GM10248 (cell line): ENCODE data around the gene FGF9.

Experiments used
- CTCF ChIA-PET: fragments of 300-600 bp; sonication (Branson Sonifier 250); formaldehyde crosslinking; extraction: SDS; loops from one replicate; lab custom pipeline; 2021; ENCODE audit warnings: antibody characterized with exemption; lab: Yijun Ruan, JAX
- POLR2A ChIA-PET: fragments of 350-650 bp; sonication (Branson Sonifier 250); formaldehyde crosslinking; extraction: SDS; loops from one replicate; lab custom pipeline; 2020; ENCODE audit warnings: antibody characterized with exemption; lab: Yijun Ruan, JAX
- DNase-seq: peaks from one replicate; pipeline ENCODE4 v3.0.0; 2012; ENCODE audit errors: extremely low spot score
- CTCF ChIP-seq: IDR thresholded peaks from 2 replicates; pipeline ENCODE4 v1.5.1; 2012; ENCODE audit warnings: mild to moderate bottlenecking, low read depth; ENCODE audit errors: extremely low read depth, missing control alignments, control extremely low read depth

FGF9 gene

DNA sequence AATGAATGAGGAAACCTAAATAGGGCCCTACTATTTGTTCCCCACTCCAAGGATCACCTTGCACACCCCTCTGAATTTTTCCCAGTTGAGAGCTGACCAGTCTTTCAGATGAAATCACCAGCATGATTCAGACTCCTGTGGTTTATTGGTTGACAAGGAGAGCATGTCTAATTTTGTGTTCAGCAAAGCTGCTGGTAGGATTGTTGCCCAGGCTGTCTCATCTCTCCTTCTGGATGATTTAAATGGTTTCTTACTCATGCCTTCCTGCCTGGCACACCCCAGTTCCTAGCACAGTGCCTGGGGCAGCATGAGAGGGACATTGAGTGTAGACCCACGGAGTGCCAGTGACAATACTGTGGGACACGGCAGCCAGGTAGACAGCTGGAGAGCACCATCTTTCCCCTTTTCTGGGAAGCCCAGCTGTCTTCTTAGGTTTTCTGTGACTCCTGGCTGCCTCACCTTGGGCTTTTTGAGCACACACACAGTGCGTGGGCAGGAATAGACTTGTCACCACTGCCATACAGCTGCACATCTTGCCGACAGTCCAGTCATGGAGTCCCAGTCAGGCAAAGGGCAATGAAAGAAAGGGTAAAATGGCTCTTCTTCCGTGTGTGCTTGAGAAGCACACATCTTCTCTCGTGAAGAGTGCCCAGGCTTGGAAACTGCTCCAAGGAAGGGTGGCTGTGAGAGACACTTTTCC lies 12.3 kb downstream of the FGF9 start:
- no peak for DNase-seq
- TF ChIP-seq CTCF = no peak
- ChIA-PET CTCF (no interaction called here), POLR2A (no interaction called here)

DNA sequence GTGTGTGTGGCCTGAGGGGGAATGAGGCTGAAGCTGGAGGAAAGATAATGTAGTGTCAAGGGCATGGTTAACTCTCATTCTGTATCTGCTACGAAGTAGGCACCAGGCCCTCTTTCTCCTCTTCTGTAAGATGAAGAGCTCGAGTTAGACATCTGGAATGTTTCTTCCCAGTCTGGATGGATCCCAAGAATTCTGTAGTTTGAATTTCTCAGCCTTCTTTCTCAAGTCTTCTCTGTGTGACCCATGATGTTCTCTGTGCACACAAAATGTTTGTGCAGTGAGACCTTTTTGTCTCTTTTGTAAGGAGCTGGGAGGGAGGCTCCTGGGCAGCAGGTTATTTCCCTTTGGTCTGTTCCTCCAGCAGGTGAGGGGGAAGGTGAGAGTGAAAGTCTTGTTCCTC lies 13.7 kb downstream of the FGF9 start:
- no peak for DNase-seq
- POLR2A ChIA-PET = no interaction called here
- CTCF ChIA-PET = no interaction called here
- TF ChIP-seq CTCF = no peak

- ChIA-PET CTCF (no interaction called here), POLR2A (no interaction called here)
- DNase-seq = no peak
- no peak for TF ChIP-seq CTCF
These were observed 14.7 kb downstream of the FGF9 start for GRCh38 chr13:21685485-21686064.

DNA sequence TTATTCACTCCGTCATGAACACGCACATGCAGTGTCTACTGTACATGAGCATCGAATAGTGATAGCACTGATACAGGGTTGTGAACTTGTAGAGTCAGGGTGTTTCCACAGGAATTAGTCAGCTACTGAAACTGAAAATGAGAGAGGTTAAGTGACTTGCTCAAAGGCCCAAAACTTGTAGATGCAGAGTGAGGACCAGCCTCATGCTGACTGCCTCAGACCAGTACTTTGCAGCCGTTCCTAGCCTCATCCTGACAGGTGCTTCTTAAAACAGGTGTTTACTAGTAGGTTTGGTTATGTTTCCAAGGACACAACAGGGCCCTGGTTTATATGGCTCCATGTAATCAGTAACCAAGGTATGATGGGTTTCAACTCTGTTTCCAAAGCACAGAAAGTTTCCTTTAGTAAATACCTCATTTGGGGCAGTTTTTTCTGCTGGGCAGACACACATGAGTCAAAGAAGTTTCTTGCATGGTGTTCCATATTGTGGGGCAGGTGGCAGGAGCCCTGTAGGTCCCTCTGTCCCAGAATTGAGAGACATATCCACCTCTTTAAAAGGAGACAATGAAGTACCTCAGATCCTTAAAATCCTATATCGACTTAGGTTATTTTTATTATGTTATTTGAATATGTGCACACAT lies 16.0 kb downstream of the FGF9 start:
- ChIA-PET POLR2A (no interaction called here), CTCF (no interaction called here)
- no peak for TF ChIP-seq CTCF
- DNase-seq = peak; percentile 44

- no peak for DNase-seq
- ChIA-PET CTCF (no interaction called here), POLR2A (no interaction called here)
- TF ChIP-seq CTCF = no peak
These were observed 17.2 kb downstream of the FGF9 start for GRCh38 chr13:21688056-21688455.

GRCh38 chr13:21689097-21689496 lies 18.2 kb downstream of the FGF9 start:
- DNase-seq = no peak
- TF ChIP-seq CTCF = no peak
- CTCF ChIA-PET = no interaction called here
- POLR2A ChIA-PET = no interaction called here
